HG03575 (cell line): ENCODE results near the gene AFF3.

Experiments used
- ATAC-seq: cut with Tn5 transposase; IDR thresholded peaks from one replicate; pipeline ENCODE4 v1.9.1; 2021; ENCODE audit not compliant: unreplicated experiment, insufficient number of reproducible peaks, low FRiP score; ENCODE audit errors: extremely low read depth

AFF3 gene

GRCh38 chr2:99857867-99858444 lies 284.4 kb downstream of the AFF3 start:
- ATAC-seq, result no peak

DNA sequence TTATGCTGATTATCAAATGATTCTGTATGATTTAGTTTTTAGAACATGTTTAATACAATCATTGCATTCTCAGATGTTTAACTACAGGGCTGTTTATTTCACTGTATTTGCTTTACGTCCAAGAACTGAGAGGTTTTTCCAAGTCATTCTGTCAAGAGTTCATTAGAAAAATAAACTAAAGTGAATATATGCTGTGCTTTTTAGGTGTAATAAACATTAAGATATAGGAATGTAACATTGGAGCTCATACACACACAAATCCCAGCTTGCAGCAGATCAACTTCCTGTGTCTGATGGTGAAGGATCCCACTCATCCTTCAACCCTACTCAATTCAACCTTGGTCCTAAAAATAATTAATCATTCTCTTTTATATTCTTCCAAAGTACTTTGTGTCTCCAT lies 285.0 kb downstream of the AFF3 start:
- ATAC-seq, result no peak

DNA sequence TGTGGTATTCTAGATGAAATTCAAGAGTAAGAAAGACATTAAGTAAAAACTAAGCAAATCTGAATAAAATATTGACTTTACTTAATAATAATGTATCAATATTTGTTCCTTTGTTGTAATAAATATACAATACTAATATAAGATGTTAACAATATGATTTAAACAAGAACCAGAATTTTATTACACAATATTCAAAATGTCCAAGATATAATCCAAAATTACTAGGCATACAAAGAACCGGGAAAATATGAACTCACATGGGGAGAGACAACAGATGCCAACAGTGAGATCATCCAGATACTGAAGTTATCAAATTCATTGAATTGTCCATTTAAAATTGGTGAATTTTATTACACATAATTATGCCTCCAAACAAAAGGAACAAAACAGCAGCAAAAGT lies 286.3 kb downstream of the AFF3 start:
- no peak for ATAC-seq

DNA sequence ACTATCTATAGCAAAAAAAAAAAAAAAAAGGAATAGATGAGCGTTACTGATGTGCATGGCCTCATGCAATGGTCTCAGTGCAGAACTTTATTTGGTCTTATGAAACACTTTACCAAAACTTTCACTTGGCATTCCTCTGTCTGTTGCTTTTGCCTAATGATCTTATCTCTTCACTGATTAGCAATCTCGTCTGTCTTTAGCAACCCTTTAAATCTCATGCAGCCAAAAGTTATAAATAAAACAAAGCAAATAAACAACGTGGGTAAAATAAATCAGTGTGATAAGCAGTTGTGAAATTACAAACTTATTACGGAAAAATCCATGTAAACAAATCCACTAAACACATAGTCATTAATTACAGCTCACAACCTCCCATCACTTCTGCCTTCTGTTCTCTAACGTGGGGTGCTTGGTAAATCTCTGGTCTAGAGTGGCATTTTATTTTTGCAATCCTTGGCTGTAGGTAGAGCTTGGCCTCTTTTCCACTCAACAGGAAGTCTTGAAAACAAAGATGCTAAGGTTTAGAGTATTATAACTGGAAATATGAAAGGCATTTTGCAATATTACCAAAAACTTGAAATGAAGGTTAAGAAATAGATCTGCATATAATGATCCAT lies 288.0 kb downstream of the AFF3 start:
- ATAC-seq, result no peak

DNA sequence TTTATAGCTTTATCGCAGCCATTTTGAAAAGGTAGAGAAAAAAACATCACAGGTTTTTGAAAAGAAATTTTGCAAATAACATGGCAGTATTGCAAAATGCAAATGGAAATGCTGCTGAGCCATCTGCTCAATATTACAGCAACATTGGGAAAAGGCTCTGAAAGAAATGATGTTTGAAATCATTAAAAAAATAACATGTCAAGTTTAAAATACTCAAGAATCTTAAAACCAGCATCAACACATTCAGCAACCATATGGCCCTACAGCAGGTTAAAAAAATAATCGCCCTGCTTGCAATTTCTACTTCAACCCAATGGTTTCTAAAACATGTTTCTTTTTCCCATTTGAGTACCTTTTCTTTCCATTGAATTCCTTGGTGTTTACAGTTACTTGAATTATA lies 289.4 kb downstream of the AFF3 start:
- no peak for ATAC-seq

- ATAC-seq, result no peak
These were observed 289.9 kb downstream of the AFF3 start for GRCh38 chr2:99852376-99852934.

DNA sequence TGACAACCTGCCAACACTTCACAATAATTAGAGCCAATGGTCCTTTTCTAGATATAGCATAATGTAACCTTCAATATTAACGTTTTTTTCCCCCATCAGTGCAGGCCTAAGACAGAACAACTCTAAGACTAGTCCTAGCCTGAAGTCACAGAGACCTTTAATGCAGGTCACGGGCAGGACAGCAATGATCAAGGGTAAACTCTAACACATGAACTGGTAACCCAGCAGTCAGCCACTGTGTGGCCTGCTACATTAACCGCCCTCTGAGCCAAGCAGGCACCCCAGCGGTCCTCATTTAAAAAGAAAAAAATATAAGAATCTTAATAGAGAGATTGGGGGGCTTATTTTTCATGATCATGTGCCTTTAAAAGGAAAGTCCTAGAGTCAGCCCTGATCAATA lies 290.6 kb downstream of the AFF3 start:
- ATAC-seq, result no peak

- no peak for ATAC-seq
These were observed 291.3 kb downstream of the AFF3 start for GRCh38 chr2:99851089-99851488.

DNA sequence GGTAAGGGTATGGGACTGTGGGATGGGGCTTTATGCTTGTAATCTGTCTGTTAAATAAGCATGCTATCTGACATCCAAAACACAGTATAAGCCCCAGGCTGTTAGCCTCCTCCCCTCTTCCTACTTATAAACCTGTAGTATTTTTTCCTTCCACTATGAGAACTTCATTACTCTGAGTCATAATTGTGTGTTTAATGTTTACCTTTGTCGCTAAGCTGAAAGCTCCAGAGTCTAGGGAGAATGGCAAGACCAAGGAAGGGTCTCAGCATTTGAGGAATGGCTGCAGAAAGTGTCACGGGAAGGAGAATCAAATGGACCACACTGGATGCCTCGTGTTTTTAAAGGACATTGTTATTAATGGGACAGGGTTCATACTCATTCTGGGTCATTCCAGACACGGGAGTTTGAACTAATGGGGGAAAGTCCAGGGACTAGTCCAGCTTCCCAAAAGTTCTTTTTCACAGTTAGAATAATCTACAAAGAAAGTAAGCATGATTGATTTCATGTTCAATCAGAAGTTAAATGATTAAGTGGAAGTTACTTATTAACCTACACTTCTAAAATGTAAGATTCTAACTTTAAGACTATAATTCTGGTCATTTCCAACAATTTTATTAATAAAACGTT lies 292.2 kb downstream of the AFF3 start:
- ATAC-seq, result no peak

GRCh38 chr2:99846462-99847107 lies 295.8 kb downstream of the AFF3 start:
- ATAC-seq, result no peak

- no peak for ATAC-seq
These were observed 297.1 kb downstream of the AFF3 start for GRCh38 chr2:99845296-99845695.

DNA sequence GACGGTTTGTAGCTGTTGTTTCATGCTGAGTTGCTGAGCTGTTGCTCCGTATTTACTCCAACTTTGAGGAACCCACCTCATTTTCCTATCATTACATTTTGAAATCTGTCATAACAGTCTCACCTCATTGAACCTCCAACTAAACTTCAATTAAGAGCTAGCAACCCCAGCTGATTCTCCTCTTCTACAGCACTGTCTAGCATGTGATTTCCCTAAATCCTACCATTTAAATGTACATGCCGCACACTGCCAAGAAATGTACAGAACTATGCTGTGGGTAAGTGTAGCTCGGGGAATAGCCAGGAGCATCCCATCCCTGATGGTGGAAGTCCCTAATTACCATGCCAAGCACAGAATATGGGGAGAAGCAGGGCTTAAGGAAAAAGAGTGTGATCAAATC lies 299.9 kb downstream of the AFF3 start:
- ATAC-seq, result no peak

- ATAC-seq, result no peak
These were observed 300.6 kb downstream of the AFF3 start for GRCh38 chr2:99841749-99842148.

- no peak for ATAC-seq
These were observed 301.6 kb downstream of the AFF3 start for GRCh38 chr2:99840831-99841230.

DNA sequence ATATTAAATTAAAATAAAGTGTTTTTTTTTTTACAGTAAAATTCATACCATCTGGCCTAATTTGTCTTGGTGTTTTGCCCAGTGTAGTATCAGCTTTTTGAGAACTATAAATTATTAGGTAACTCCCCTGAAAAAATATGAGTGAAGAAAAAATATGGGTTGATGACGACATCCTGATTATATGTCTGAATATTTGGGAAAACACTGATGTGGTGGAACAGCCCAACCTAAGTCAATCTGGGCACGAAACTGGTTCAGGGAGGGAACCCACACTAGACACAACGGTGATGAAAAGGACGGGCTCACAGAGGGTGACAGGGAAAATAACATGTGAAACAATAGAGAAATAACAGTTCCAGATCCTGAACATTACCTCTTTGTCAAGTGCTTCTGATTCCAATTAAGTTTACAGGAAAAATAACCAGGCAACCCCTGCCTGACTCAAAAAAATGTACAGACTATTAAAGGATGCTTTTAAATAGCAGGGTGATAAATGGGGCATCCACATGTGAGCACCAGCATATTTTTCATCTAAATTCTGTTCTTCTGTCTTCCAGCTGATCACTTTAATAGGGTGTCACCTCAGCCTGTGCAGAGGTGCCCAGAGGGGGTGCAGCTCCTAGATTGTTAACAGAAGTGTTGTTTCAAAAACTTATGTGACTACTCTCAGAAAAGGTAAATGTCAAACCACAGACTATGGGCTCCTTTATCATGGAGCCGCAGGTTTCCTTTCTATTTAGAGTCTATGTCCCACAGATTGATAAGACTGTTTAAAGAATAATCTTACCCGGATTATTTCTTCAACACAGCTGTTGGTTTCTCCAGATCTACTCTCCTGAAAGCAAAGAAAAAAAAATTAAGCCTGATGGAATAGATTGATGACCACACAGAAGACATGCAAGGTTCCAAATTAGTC lies 305.4 kb downstream of the AFF3 start:
- ATAC-seq, result no peak

- ATAC-seq, result no peak
These were observed 308.0 kb downstream of the AFF3 start for GRCh38 chr2:99834426-99834825.

GRCh38 chr2:99833586-99834201 lies 308.7 kb downstream of the AFF3 start:
- ATAC-seq, result no peak

DNA sequence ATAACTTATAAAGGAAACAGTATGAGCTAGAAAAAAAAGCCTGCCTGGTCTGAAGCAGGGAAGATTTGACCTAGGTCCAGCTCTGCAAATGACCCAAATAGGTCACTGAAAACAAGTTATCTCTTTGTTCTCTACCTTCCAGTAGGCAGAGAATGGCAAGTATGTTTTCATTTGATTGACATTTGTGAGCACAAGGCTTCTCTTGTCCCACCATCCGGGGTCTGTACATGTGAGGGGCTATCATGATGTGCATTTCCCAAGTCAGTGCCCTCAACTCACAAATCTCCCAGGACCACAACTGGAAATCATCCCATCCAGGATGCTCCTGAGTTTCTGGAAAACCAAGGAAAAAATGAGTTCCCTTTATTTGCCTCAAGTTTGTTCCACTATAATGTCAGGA lies 309.5 kb downstream of the AFF3 start:
- no peak for ATAC-seq

GRCh38 chr2:99831772-99832171 lies 310.6 kb downstream of the AFF3 start:
- no peak for ATAC-seq
